Epithelial cell of proximal tubule (primary cell): ENCODE measurements around the gene CABP5. TPM values are rescaled to one million over a fixed set of nuclear protein-coding genes. Genes with fewer than 3 reads are reported as not detected.

Experiments
- DNase-seq: peaks from one replicate; pipeline ENCODE4 v3.0.0-alpha.2; 2011; ENCODE audit warnings: low read depth
- H3K4me3 ChIP-seq: 2 replicates; pipeline ENCODE4 v1.5.1; 2011; ENCODE audit warnings: low read depth, mild to moderate bottlenecking, low read length
- CTCF ChIP-seq: conservative IDR thresholded peaks from 2 replicates; pipeline ENCODE4 v1.5.1; 2012; ENCODE audit warnings: low read depth, mild to moderate bottlenecking, low read length
- total RNA-seq: library from RNA; depleted of rRNA; stranded (reverse); fragments of >200 nt; gene quantifications from 2 replicates; pipeline ENCODE4 v1.2.3, GENCODE V29; 2015

Gene CABP5
- total RNA-seq, 1 donor from 2014 or later: not detected

DNA sequence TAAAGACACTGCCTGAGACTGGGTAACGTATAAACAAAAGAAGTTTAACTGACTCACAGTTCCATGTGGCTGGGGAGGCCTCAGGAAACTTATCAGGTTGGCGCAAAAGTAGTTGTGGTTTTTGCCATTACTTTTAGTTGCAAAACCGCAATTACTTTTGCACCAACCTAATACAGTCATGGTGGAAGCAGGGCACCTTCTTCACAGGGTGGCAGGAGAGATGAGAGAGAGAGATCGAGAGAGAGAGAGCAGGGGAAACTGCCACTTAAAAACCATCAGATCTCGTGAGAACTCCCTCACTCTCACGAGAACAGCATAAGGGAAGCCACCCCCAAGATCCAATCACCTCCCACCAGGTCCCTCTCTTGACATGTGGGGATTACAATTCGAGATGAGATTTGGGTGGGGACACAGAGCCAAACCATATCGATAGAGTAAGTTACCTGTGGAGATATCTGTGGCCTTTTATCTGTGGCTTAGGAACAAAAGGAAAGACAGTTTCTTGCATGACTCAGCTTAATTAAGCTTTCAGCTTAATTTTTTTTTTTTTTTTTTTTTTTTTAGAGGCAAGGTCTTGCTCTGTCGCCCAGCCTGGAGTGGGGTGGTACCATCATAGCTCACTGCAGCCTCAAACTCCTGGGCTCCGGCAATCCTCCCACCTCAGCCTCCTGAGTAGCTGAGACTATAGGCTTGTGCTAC lies 7.6 kb upstream of the CABP5 start:
- no peak overlapping the region for H3K4me3 ChIP-seq
- no peak for TF ChIP-seq CTCF
- no peak for DNase-seq

DNA sequence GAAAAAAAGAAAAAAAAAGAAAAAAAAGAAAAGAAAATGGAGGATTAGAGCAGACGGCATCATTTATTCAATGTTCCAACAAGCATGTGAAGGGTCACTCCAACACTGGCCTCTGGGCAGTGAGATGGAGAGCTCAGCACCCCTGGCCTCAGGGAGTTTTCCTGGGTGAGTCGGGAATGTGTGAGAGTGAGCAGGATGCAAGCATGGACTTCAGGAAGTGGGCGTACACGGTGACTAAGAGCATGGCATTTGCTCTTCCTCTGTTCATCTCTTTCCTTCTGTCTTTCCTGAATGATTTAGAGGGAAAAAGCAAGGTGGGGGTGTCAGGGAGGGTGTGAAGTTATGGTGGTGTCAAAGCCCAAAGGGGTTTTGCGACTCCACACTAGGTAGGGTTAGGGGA lies 682 bp upstream of the CABP5 start:
- no peak for TF ChIP-seq CTCF
- DNase-seq: no peak
- H3K4me3 ChIP-seq: no peak overlapping the region

DNA sequence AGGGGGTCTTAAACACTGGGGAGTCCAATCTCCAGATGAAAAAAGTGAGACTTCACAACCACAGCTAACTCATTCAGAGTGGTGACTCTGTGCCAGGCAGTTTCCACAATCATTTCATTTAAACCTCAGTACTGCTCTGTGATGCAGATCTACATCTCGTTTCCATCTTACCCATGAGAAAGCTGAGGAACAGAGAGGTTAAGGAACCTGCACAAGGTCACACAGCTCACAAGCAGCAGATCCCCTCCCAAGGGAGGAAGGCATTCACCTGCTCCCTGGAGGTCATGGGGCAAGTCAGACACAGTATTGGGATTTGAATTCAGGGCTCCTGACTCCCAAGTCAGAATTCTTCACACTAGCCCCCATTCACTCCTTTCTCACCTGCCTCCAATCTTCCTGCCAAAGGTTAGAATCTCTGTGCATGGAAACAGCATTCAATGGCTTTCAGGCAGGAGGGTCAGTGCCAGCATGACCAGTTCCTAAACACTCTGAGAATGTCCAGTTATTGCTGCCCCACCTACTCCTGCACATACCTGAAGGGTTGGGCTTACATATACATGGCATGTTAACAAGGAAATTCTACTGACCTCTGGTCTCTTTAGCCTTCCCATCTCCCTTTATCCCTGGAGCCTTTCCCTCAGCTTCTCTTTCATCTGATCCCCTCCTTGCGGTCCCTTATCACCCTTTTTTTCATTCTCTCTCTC lies 1.9 kb downstream of the CABP5 start:
- DNase-seq: no peak
- no peak overlapping the region for H3K4me3 ChIP-seq
- TF ChIP-seq CTCF: no peak

- H3K4me3 ChIP-seq: no peak overlapping the region
- DNase-seq: no peak
- no peak for TF ChIP-seq CTCF
Measured at GRCh38 chr19:48036765-48037164, 7.1 kb downstream of the CABP5 start.

- no peak overlapping the region for H3K4me3 ChIP-seq
- DNase-seq: no peak
- TF ChIP-seq CTCF: no peak
Measured at GRCh38 chr19:48033604-48034003, 10.3 kb downstream of the CABP5 start.

- TF ChIP-seq CTCF: no peak
- H3K4me3 ChIP-seq: no peak overlapping the region
- DNase-seq: no peak
Measured at GRCh38 chr19:48030073-48030472, 13.8 kb downstream of the CABP5 start.

GRCh38 chr19:48029431-48029830 lies 14.4 kb downstream of the CABP5 start:
- H3K4me3 ChIP-seq: no peak overlapping the region
- TF ChIP-seq CTCF: no peak
- no peak for DNase-seq
